Regular cardiac myocyte (primary cell): Measurements from ENCODE around the gene CCDC149. TPM values are rescaled to one million over a fixed set of nuclear protein-coding genes. Genes with fewer than 3 reads are reported as not detected.

Experiments
- total RNA-seq: library from RNA; depleted of rRNA; stranded (reverse); fragments of >200 nt; gene quantifications from 2 replicates; pipeline ENCODE4 v1.2.3, GENCODE V29; 2014

The CCDC149 gene
- total RNA-seq = 4.6 and 10.1 TPM in 2 replicates

DNA sequence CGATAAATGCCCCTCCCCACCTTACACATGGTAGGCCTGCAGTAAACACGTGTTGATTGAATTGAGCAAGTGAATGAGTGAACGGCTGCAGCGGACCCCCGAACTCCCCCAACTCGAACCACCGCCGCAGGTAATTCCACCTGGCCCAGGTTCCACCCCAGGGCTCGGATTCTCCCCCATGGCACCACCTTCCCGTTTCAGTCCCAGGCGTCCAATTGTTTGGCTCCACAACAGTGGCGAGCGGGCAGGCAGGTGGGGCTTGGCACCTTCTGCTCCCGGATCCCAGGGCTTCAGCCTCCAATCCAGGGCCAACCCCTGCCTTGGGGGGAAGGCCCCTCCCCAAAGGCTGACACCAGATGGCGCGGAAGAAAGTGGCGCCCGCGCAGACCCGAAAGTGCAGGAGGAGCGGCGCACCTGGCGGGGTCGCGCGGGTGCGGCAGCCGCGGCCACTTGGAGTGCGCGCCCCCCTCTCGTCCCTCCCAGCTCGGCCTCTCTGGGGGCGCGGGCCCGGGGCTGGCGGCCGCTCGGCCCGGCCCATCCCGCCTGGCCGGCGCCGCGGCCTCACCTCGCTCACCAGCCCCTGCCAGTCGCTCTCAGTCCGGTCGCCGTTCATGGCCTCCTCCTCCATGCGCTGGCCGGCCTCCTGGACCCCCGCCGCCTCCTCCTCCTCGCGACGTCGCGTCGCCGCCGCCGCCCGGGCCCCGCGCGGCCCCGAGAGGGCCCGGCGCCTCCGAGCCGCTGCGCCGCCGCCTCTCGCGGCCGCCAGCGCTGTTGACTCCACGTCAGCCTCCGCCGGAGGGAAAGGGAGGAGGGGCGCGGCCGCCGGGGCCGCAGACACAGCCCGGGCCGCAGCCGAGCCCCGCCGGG, at the start of gene CCDC149:
Gene CCDC149 (minus strand): TSS at position 791 of the 867 bp plus-strand sequence. CDS start 178 bp downstream, at position 613.

DNA sequence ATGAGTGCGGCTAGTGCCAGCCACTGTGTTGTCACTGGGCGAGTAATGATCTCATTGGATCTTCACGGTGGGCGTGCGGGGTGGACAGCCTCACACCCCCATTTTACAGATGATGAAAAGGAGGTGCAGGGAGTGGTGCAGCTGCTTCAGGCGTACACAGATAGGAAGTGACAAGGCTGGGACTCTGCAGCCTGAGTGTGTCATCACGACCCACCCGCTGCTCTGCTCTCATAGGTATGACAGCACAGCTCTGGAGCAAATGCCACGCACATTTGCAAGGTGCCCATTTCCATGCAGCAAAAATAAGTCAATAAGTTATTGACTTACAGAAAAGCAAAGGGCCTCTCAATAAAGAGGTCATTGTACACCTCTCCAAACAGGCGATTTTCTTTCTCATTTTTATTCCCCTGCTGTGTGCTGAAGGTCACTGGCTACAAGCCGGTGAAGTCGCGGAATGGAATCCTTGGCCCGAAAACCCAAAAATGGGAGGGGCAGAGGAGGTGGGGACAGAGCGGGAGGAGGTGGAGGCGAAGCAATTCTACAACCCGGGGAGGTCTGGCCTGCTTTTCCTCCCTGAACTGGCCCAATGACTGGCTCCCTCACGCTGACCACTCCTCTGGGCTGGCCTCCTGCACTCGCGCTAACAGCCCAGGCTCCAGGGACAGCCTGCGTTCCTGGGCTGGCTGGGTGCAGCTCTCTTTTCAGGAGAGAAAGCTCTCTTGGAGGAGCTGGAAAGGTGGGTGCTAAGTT, 117.8 kb downstream of the CCDC149 start, which contains the start of gene SOD3:
Gene SOD3 (plus strand): TSS at position 658 of the 750 bp plus-strand sequence. CDS start 3,949 bp downstream, outside the sequence.

Other genes with a start within 250 kb of the CCDC149 start
- 9.4 and 156 TPM in 2 replicates for gene SOD3, start 117.5 kb downstream of the CCDC149 start, total RNA-seq
- under 0.01 and 0.85 TPM in 2 replicates for gene LGI2, start 117.9 kb upstream of the CCDC149 start, total RNA-seq
- gene SEPSECS, start 247.4 kb upstream of the CCDC149 start, total RNA-seq = 6.7 and 8.5 TPM in 2 replicates